ENCODE measurements around the gene CUX1.

Gene CUX1

DNA sequence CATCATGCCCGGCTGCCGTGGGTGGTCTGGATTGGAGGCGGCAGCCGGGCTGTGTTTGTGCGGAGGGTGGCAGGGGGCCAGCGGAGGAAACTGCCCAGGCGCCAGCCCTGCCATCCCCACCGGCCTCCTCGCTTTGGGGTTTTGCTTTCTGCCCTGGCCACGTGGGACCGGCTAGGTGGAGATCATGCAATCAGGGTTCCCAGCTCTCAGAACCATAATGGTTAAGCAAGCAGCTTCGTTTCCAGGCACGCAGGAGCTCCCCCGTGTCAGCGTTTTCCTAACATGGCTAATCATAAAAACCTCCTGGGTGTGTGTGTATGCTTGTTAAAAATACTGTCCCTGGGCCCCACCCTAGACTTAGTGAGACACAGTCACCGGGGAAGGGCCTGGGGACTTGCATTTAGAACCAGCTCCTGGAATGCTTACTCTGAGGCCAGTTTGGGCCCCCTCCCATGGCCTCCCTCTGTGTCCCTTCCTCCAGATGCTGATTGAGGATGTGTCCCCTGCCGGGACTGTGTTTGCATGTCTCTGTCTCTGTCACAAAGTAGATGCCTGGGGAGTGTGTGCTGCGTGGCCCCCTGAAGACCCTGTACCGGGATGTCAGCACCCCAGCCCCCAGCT lies 119.3 kb downstream of the CUX1 start:
- no peak for DNase-seq (ENCODE audit: low spot score)

DNA sequence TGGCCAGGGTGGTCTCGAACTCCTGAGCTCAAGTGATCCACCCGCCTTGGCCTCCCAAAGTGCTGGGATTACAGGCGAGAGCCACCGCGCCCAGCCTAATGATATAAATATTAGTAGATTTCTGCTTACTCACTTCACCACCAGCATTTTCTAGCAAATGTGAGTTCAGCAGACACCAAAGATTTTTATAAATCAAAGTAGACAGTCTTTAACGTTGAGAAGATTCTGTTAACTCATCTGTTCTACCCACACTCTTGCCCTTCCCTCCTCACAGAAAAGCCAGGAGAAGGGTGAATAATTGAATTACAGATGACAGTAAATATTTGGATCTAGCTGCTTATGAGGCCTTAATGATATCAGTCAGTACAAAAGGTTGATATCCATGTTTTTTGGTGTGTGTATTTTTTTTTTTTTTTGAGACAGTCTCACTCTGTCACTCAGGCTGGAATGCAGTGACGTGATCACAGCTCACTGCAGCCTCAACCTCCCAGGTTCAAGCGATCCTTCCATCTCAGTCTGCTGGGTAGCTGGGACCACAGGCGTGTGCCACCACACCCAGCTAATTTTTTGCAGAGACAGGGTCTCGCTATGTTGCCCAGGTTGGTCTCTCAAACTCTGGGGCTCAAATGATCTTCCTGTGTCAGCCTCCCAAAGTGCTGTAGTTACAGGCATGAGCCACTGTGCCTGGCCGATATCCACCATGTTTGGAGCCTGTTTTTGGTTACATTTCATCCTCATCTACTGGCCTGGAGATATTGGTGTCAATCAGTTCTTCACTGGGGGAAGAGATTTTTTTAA lies 120.5 kb downstream of the CUX1 start:
- DNase-seq (ENCODE audit: low spot score), result no peak

DNA sequence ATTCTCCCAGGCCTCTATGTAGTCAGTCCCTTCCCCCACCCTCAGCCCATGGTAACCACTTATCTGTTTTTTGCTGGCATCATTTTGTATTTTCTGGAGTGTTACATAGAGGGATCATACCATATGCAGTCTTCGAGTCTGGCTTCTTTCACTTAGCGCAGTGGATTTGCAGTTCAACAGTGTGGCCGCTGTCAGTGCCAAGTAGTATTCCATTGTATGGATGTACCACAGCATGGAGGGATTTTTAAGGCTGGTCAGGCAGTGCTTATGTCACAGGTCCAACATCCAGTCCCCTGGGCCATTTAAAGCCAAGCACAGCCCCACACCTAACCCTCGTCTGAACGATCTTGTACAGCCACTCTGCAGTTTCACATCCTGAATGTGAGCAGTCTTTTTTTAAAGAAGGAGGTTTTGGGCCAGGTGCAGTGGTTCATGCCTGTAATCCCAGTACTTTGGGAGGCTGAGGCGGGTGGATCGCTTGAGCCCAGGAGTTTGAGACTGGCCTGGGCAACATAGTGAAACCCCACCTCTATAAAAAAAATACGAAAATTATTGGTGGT lies 121.8 kb downstream of the CUX1 start:
- no peak for DNase-seq (ENCODE audit: low spot score)

DNA sequence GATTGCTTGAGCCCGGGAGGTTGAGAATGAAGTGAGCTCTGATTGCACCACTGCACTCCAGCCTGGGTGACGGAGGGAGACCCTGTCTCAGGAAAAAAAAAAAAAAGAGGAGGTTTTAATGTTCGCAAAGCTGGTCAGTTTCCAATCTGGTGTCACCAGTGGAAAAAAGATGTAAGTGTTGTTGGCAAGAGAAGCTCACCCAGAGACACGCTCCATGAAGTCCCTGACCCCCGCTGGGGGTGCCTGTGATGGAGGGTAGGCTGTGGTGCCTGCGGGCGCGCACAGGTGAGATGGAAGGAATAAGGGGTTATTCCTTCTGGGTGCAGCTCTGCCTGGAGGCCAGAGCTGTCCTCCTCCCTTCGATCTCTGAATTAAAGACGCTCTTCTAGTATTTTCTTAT lies 122.7 kb downstream of the CUX1 start:
- no peak for DNase-seq (ENCODE audit: low spot score)

DNA sequence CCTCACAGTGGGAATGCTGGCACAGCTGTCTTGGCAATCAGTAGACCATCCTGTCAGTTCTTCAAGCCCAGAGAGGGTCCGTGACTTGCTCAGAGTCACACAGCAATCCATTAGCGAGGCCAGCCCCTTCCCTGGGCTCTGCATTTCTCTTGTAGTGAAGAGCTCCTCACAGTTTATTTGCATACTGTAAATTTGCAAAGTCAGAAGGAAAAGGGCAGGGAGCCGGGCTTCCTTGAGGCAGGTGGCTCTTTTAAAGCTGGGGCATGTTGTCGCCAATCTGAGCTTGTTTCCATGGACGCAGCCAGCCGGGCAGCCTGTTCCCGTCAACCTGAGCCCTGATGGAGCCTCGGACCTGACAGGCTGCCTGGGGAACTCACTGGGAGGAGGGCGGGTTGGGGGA lies 123.4 kb downstream of the CUX1 start:
- DNase-seq (ENCODE audit: low spot score), result no peak

DNA sequence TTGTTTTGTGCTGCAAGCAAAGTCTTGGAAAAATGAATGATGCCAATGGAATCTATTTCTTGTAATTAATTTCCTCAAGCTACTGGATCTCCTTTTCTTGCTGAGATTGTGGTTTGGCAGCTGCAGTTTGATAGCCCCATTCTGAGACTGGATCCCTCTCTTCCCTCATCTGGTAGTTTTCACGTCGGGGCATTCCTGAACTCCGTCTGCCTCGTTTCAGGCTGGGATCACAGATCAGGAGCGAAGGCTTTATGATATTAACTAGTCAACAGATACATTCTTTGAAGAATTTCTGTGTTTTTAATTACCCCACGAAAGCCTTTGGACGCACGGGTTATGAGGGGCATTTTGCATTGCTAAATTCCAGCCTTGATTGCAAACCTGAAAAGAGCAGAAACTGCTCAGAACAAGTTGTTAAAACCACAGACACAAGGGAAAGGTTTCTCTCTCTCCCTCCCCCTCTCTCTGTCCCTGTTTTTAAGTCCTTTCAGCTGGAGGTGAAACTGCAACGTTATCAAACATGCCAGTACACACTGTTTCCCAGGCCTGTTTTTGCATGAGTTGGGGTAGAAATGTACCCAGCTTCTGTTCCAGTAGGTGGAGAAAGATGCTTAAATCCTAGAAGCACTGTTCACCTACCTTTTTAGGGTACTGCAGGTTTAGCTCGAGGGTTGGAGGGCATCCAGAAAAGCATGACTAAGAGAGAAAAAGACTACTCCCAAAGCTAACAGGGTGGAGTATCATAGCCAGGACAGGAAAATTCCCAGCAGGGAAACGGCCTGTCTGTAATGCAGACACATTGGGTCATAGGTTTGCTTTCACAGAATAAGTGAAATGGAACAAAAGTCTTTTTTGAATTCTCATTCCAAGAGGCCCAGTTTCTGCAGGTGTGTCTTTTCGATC lies 124.3 kb downstream of the CUX1 start:
- no peak for DNase-seq (ENCODE audit: low spot score)

DNA sequence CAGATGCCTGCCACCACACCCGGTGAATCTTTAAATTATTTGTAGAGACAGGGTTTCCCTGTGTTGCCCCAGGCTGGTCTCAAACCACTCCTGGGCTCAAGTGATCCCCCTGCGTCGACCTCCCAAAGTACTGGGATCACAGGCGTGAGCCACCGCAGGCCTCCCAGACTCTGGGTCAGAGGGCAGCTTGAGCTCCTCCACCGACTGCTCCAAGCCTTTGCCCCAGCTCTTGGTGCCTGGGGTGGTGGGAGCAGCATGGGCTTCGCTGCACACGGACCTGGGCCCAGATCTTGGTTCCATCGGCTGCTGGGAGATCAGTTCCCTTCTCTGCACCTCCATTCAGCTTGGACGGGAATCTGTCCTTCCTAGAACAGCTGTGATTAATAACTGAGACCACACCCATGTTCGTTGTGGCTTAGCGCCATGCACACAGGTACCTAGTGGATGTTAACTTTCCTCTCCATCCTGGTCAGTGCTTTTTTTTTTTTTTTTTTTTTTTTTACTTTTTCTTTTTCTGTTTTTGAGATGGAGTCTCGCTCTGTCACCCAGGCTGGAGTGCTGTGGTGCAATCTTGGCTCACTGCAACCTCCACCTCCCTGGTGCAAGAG lies 125.3 kb downstream of the CUX1 start:
- no peak for DNase-seq (ENCODE audit: low spot score)

DNA sequence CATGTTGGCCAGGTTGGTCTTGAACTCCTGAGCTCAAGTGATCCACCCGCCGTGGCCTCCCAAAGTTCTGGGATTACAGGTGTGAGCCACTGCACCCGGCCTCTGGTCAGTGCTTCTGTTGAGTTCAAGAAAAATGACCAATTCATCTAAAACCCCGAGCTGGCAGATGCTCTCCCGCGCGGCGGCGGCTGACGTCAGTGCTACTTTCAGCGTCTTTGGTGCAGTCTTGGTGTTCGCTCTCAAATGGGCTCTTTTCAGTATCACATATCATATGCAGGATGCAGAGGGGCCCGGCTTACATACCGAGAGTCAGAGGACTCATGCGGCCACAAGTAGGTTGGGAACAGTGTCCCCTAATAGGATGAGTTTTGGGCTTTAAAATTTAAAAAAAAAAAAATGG lies 125.9 kb downstream of the CUX1 start:
- DNase-seq (ENCODE audit: low spot score), result no peak

DNA sequence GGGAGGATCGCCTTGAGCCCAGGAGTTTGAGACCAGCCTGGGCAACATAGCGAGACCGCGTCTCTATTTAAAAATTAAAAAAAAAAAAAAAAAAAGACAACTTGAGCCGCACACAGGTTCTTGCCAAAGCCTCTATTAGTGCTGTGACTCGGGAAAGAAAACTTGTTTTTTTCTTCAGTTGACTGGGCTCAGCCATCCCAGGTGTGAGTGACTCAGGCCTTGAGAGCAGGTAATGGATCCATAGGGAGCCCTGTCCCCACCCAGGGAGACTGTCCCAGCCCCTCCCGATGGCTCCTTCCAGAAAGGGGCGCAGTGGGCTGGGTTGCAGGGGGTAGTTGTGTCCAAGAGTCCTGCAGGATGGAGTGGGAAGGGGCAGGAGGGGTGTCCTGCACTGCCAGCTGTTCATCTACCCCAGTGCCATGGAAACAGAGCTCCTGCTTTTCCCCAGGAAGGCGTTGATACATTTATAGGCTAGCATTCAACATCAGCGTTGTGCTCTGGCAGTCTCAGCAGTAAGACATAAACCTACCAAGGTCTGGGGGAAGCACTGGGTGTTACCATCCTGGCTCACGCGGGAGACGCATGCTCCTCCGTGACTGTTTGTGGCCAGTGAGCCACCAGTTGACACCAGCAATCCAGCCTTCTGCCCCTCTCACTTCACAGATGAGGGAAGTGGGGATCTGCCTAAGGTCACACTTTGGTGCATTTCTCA lies 126.6 kb downstream of the CUX1 start:
- no peak for DNase-seq (ENCODE audit: low spot score)

DNA sequence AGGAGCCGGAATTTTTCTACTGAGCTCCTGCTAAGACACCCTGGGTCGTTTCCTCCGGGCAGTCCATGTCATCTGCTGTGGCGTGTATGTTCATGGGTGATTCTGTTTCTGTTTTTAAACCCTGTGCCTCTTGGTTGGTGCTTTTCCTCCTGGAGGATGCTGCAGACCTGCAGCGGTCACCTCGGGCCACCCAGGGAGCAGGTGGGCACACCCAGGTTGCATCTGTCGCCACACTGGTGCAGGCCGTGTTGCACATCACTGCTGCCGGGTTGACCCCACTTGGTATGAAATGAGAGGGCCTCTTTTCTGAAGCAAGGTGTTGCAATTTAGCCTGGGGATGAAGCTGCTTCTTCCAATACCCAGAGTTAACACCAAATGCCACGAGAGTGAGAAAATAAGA lies 127.2 kb downstream of the CUX1 start:
- DNase-seq (ENCODE audit: low spot score), result no peak

DNA sequence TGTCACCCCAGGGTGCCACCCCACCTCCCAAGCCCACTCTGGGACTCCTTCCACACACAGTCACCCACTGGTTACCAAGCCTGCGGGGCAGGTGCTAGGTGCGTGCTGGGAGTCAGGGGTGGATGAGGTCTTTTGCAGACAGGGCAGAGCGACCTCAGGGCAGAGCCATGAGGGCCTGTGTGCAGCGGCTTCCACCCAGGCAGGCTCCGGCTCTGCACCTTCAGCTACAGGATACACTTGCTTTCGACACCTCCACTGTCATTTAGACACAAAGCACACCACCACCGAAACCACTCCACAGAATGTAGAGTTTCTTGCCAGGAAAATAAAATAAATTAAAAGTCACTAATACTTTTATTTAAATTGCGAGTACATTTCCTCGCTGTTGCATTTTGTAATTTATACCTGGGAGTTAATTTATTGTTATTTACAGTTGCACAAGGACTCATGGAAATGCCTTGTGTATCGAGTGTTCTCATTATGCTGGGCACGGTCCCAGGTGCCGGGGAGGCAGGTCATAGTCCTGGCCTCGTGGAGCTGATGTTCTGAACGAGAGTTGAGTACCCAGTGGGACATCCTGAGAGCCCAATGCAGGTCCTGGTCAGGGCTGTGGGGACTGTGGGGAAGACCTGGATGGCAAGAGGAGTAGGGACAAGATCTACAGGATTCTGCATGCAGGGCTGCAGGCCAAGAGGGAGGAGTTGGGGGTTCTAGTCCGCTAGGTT lies 127.8 kb downstream of the CUX1 start:
- DNase-seq (ENCODE audit: low spot score), result no peak

DNA sequence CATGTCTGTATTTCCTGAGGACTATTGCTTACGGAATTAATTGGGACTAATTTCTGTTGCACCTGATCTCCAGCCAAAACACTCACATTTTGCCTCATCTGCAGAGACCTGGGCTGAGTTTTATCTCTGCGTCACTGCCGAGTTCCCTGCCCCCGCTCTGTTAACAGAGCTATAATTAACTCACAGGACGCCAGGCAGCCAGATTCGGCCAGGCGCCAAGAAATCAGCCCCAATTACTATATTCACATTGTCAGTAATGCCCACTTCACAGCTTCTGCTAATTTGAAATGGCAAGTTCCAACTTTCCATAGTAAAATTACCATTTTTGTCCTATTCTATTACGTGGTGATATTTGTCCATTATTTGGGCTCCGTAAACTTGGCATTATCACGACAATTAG lies 130.5 kb downstream of the CUX1 start:
- DNase-seq (ENCODE audit: low spot score), result no peak

DNA sequence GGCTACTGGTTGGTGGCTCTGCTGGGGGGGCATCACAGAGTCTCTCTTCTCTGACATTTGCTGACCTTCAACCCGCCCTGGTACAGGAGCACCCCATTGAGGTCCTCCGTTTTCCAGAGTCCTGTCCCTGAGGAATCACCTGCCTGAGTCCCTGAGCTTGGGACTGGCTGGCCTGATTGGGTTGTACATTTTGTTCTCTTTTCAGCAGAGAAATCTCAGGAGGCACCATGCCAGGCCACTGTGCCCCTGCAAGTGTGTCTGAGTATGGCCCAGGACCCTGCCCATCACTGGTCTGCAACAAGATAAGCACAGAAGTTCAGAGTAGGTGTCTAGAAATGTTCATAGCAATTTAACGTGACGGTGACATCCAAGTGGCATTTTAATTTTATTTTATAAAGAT lies 131.2 kb downstream of the CUX1 start:
- no peak for DNase-seq (ENCODE audit: low spot score)

DNA sequence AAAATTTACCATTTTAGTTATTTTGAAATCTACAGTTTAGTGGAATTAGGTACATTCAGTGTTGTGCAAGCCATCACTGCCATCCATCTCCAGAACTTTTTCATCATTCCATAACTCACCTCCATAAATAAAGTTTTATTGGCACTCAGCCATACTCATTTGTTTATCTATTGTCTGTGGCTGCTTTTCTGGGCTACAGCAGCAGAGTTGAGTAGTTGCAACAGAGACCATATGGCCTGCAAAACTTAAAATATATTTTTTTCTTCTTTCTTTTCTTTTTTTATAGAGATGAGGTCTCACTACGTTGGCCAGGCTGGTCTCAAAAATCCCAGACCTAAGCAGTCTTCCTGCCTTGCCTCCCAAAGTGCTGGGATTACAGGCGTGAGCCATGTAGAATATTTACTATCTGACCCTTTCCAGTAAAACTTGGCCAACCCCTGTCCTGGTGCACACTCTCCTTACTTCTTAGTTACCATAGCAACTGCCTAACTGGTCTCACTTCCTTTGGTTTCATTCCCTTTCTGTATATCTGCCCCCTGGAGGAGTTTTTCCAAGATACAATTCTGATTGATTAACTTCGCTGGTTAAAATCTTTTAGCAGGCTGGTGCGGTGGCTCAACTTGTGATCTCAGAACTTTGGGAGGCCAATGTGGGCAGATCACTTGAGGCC lies 133.2 kb downstream of the CUX1 start:
- DNase-seq (ENCODE audit: low spot score), result no peak

DNA sequence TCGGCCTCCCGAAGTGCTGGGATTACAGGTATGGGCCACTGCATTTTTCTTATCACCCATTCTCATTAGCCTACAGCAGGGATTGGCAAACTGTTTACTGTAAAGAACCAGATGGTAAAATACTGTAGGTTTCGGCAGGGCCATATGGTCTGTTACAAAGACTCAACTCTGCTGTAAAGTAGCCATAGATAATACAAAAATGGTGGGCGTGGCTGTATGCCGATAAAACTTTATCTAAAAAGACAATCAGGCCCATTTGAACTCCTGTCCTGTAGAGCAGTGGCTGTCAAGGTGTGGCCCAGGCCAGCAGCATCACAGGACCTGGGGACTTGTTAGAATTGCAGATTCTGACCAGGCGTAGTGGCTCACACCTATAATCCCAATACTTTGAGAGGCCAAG lies 134.3 kb downstream of the CUX1 start:
- DNase-seq (ENCODE audit: low spot score), result no peak

DNA sequence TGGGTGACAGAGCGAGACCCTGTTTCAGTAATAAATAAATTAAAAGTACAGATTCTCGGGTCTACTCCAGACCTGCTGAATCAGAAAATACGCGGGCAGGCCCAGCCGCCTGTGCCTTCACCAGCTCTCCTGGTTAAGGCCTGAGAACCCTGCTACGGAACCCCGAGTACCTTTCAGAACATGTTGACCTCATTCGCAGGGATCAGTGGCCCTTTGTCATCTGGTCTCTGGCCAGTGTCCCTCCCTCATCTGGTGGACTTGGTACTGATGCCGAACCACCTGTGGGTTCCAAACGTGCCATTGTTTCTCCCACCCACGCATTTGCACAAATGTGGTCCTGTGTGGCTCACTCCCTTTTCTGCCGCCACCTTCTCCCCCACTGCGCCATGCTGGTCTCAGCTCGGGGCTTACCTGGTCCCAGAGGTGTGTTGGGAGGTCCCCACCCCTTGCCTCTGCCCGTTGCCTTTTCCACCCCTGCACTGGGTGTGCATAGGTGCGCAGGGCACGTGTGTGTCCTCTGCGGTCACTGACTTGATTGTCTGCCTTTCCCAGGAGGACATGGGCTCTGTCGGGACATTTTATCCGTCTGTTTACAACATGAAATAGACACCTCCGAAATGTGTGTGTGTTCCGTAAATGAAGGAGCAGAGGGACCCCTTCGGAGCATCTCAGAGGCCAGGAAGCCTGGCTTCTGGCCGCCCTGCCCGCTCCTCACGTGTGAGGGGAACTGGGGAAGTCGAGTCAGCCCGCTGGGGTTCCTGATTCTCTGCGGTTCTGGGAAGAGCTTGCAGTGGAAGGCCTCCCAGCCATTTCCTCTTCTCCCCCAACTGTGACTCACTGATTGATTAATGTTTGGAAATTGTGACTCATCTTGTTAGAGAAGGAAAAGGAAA lies 135.2 kb downstream of the CUX1 start:
- no peak for DNase-seq (ENCODE audit: low spot score)

DNA sequence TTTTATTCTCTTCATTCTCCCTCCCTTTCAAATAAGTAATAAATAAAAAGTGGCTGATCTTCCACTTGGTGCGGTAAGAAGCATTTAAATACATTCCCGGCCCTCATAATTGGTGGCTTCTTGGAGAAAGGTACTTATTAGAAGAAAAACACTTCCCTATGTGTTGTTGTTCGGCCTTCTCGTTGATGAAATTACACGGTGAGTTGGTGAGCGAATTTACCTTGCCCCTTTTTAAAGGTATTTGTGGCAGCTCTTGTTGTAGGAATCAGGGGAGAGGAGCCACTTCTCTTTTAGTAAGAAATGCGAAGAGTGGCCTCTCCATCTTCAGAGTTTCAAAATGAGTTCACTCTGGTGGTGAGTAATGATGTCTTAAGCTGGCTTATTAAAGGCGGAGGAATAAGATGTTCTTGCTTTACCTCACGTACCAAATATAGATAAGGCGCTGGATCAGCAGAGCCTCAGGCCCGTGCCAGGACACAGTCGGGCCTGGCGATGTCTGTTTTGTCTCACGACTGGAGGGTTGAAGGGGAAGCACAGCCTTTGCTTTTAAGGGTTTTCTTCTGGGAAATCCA lies 135.9 kb downstream of the CUX1 start:
- no peak for DNase-seq (ENCODE audit: low spot score)

DNA sequence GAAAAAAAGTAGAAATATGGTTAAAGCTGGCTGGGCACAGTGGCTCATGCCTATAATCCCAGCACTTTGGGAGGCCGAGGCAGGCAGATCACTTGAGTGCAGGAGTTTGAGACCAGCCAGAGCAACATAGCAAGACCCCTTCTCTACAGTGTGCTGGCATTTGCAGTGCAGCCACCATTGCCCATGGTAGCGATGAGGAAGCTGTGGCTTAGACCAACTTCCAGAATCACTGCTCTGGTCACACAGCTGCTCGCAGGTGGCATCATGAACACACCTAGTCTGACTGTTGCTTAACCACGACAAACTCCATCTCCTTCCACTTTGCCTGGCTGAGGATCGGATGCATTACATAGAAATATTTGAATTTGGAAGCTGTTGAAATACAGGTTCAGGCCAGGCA lies 137.1 kb downstream of the CUX1 start:
- DNase-seq (ENCODE audit: low spot score), result no peak

DNA sequence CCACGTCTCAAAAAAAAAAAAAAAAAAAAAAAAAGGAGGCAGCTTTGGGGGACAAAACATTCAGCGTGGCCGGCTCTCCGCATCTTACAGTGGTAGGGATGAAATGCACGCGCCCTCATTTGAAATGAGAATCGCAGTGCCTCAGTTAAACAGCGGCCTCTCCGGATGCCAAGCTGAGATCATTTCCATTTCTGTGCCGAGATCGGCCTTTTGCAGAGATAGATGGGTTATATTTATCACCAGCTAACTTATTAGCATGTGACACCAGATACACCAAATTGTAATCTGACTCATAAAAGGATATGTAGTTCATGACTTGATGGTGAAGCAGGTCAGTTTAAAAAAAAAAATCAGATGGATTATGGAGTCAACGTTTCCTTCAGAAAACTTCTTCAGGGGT lies 138.7 kb downstream of the CUX1 start:
- no peak for DNase-seq (ENCODE audit: low spot score)

All from putamen (tissue), 1 donor.